Activated T-cell treated with anti-CD3 and anti-CD28 coated beads for 4 hours (primary cell): ENCODE results near the gene TMEM86B.
A peak's percentile ranks its signal among the peaks of the same experiment; 100 is the strongest.
"Not testable (repeated sequence)": the region's sequence is repeated elsewhere in the genome, so short reads cannot be mapped to it uniquely, and the experiment has no call there.

Experiments used
- DNase-seq: peaks from one replicate; pipeline ENCODE4 v3.0.0-alpha.2; 2020

Gene TMEM86B

GRCh38 chr19:55240713-55241020, 12.1 kb upstream of the TMEM86B start:
- DNase-seq, result no peak

GRCh38 chr19:55239004-55239403, 10.4 kb upstream of the TMEM86B start:
- no peak for DNase-seq

- DNase-seq, result no peak
Measured at GRCh38 chr19:55238030-55238429, 9.5 kb upstream of the TMEM86B start.

- no peak for DNase-seq
Measured at GRCh38 chr19:55232986-55233385, 4.4 kb upstream of the TMEM86B start.

GRCh38 chr19:55232286-55232602, 3.7 kb upstream of the TMEM86B start:
- no peak for DNase-seq

- DNase-seq, result no peak
Measured at GRCh38 chr19:55231391-55232285, 3.1 kb upstream of the TMEM86B start.

GRCh38 chr19:55230780-55231179, 2.2 kb upstream of the TMEM86B start:
- no peak for DNase-seq

GRCh38 chr19:55230329-55230728, 1.8 kb upstream of the TMEM86B start:
- DNase-seq, result no peak

GRCh38 chr19:55229789-55230182, 1.2 kb upstream of the TMEM86B start:
- no peak for DNase-seq

- DNase-seq, result no peak
Measured at GRCh38 chr19:55229145-55229788, 704 bp upstream of the TMEM86B start.

GRCh38 chr19:55228015-55228391, 560 bp downstream of the TMEM86B start:
- no peak for DNase-seq

- no peak for DNase-seq
Measured at GRCh38 chr19:55227241-55228014, 1.1 kb downstream of the TMEM86B start.

- DNase-seq, result no peak
Measured at GRCh38 chr19:55226788-55227187, 1.8 kb downstream of the TMEM86B start.

- no peak for DNase-seq
Measured at GRCh38 chr19:55226273-55226672, 2.3 kb downstream of the TMEM86B start.

- no peak for DNase-seq
Measured at GRCh38 chr19:55225415-55225958, 3.1 kb downstream of the TMEM86B start.

GRCh38 chr19:55224679-55225414, 3.7 kb downstream of the TMEM86B start:
- DNase-seq, result not testable (repeated sequence)

GRCh38 chr19:55224038-55224665, 4.4 kb downstream of the TMEM86B start:
- DNase-seq, result no peak

GRCh38 chr19:55223291-55224037, 5.1 kb downstream of the TMEM86B start:
- DNase-seq, result no peak

GRCh38 chr19:55220525-55220924, 8.0 kb downstream of the TMEM86B start:
- no peak for DNase-seq

GRCh38 chr19:55216461-55217198, 11.9 kb downstream of the TMEM86B start:
- DNase-seq, result peak; percentile 5

- DNase-seq, result no peak
Measured at GRCh38 chr19:55213547-55213946, 15.0 kb downstream of the TMEM86B start.
